A549 treated with AZD9567 at 1 μM for 4 hours (cell line): ENCODE measurements around the gene GOLGA8B. TPM values are rescaled to one million over a fixed set of nuclear protein-coding genes. Genes with fewer than 3 reads are reported as not detected.

Experiments
- total RNA-seq: library from RNA; stranded (reverse); fragments of 200-300 nt; extraction: Qiagen RNA extraction; gene quantifications from 5 replicates; pipeline ENCODE4 v1.2.3, GENCODE V29; 2022; ENCODE audit not compliant: insufficient read depth

GOLGA8B gene
- total RNA-seq, result 11.6 to 24.4 TPM (median 20.3 TPM) in 5 replicates

GRCh38 chr15:34583399-34584329 lies at the start of gene GOLGA8B:
TSS of gene GOLGA8B (minus strand) at chr15:34583651. CDS start at chr15:34535912, 47,739 bp downstream.

Other genes with a start within 250 kb of the GOLGA8B start
- gene SLC12A6, start 245.9 kb downstream of the GOLGA8B start, total RNA-seq, result 4.2 to 6.1 TPM (median 5.6 TPM) in 5 replicates
- 483 to 556 TPM (median 526 TPM) in 5 replicates for gene NOP10, start 240.5 kb downstream of the GOLGA8B start, total RNA-seq
- gene NUTM1, start 240.3 kb downstream of the GOLGA8B start, total RNA-seq, result not detected in 5 replicates
- 45.6 to 64.1 TPM (median 61.9 TPM) in 5 replicates for gene LPCAT4, start 216.5 kb downstream of the GOLGA8B start, total RNA-seq
- 1.5 to 11.0 TPM (median 10.5 TPM) in 5 replicates for gene GOLGA8A, start 145.8 kb downstream of the GOLGA8B start, total RNA-seq
- gene GJD2, start 171.3 kb upstream of the GOLGA8B start, total RNA-seq, result not detected in 5 replicates
- gene ACTC1, start 211.9 kb upstream of the GOLGA8B start, total RNA-seq, result 0.10 to 0.26 TPM (median 0.18 TPM) in 4 of 5 replicates, not detected in the other